Kidney tubule cell (primary cell): Measurements from ENCODE around the gene SLC19A1.

ENCODE experiments used
- DNase-seq: peaks from one replicate; pipeline ENCODE4 v3.0.0-alpha.2; 2018; ENCODE audit warnings: low spot score

The SLC19A1 gene

GRCh38 chr21:45467221-45467779 is 74.9 kb downstream of the SLC19A1 start:
- DNase-seq = peak; percentile 59

GRCh38 chr21:45466330-45467220 is 75.7 kb downstream of the SLC19A1 start:
- DNase-seq = no peak

GRCh38 chr21:45465611-45466329 is 76.5 kb downstream of the SLC19A1 start:
- no peak for DNase-seq

- DNase-seq = no peak
Observed at GRCh38 chr21:45465105-45465504, 77.1 kb downstream of the SLC19A1 start.

- DNase-seq = no peak
Observed at GRCh38 chr21:45464309-45464708, 77.9 kb downstream of the SLC19A1 start.

DNA sequence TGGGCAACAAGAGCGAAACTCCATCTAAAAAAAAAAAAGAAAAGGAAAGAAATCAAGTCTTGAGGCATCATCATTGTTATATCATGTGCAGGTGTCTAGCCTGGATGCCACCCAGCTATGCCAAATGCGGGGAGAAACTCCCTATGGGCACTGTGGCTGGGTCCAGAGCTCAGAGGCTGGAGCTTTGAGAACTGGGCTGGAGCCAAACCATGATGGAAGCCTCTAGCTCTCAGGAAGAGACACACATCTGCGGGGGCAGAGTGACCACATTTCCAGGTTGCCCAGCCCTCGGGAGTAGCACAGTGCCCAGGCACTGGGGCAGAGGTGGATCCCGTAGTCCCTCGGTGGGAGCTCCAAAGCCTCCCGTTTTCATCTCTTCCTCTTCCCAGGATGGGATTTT is 78.4 kb downstream of the SLC19A1 start:
- DNase-seq = no peak

DNA sequence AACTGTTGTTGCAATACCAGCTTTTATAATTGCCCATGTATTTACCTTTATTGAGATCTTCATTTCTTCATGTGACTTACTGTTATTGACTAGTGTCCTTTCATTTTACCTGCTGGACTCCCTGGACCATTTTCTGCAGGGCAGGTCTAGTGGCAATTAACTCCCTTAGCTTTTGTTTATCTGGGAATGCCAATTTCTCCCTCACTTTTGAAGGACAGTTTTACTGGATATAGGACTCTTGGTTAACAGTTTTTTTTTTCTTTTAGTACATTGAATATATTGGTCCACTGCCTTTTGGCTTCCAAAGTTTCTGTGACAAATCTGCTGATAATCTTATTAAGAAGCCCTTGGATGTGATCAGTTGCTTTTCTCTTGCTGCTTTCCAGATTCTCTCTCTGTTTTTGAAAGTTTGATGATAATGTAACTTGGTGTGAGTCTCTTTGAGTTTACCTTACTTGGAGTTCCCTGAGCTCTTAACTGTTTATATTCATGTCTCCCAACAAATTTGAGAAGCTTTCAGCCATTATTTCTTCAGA is 80.4 kb downstream of the SLC19A1 start:
- no peak for DNase-seq

GRCh38 chr21:45461369-45461750 is 80.9 kb downstream of the SLC19A1 start:
- DNase-seq = no peak

- peak; percentile 85 for DNase-seq
Observed at GRCh38 chr21:45460611-45461368, 81.5 kb downstream of the SLC19A1 start.

DNA sequence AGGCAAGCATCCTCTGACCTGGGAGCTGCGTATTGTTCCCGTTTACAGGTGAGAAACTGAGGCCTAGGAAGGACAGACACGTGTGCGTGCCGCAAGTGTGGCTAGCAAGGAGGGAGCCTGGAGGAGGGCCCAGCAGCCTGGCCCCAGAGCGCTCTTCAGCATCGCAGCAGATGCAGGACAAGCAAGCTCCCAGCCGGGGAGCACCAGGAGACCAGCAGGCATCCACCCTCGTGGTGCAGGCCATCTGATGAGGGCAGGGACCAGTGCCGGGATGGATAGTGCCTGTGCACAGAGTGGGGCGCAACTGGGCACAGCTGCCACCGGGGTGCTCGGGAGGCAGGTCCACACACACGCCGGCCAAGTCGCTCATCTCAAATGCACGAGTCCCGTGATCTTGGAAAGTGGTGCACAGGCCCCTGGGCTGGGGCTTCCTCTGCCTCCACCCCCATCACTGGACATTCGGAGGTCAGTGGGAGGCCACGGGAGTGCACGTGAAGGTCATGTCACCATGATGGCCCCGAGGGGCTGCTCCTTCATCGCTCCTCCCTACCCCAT is 82.2 kb downstream of the SLC19A1 start:
- DNase-seq = no peak

DNA sequence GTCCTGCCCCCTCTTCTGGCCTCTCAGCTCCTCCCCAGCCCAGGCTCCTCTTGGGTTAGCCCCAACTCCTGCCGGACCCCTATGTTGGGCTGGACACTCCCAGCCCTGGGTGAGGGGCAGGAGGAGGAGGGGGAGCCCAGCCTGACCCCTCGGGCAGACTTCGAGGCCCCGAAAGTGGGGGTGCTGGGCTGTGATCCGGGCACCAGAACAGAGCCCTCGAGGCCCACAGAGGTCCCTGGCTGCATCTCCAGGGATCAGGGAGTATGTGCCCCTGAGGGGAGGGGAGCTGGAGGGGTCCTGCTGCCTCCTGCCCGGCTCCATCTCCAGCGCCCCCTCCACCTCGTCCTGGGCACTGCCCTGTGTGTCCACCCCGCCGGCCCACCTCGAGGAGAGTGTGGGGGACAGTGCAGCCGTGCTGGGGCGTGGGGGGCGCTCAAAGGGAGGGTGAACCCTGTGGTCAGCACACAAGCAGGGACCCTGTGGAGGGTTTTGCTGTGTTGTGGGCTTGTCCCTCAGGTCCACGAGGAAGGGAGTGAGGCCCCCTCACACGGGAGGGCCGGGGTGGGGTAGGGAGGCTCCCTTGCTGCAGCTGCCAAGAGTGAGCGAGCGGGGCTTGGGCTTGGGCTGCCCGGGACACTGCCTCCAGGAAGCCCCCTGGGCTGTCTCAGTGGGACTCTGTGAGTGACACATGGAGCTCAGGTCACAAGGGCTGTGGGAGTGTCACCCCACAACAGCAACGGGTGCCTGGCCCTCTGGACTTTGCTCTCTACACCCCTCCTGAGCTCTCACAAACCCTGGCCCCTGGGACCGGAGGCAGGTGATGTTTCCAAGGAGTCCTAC is 82.8 kb downstream of the SLC19A1 start:
- no peak for DNase-seq

DNA sequence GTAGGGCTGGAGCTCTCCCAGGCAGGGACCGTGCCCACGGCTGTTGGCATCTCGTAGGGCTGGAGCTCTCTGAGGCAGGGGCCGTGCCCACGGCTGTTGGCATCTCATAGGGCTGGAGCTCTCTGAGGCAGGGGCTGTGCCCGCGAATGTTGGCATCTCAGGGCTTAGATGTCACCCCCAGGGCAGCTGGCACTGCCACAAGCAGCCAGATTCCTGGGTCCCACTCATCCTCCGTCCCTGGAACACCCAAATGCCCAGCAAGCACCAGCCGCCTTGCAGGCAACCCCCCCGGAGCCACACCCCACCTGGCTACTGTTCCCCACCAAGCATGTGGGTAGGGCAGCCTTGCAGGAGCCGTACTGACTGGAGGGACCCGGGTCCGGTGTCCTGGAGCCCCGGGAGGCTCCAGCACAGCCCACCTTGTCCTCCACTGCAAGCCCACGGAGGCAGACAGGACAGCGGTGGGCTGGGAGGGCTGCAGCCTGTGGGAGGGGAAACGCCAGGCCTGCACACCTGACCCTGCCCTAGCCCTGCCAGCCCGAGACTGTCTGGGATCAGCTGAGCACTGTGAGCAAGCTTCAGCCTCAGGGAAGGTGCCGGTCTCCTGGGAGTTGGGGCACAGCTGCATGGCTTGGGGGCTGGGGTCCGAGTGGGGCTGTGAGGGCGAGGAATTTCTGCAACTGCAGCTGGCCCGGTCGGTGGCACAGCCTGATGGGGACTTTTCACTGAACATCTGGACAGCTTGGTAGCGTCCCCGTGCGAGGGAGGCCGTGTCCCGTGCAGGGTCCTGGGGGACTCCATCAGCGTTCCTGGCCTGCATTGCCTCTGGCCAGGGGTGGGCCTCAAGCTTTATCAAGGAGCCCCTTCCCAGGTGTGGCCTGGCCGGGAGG is 83.7 kb downstream of the SLC19A1 start:
- DNase-seq = no peak

DNA sequence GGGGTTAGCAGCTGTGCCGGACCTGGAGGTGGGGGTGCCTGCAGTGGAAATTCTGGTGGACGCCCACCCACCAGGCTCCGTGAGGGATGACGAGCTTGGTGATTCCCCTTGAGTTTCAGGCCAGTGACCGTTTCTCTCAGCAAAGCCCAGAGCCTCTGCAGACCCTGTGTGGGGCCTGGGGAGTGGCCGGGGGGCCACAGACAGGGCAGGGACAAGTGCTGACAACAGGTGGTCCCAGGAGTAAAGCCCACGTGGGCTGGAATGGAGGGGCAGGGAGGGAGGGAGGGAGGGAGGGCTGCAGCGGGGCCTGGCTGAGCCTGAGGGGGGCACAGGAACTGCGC is 84.4 kb downstream of the SLC19A1 start:
- DNase-seq = no peak

DNA sequence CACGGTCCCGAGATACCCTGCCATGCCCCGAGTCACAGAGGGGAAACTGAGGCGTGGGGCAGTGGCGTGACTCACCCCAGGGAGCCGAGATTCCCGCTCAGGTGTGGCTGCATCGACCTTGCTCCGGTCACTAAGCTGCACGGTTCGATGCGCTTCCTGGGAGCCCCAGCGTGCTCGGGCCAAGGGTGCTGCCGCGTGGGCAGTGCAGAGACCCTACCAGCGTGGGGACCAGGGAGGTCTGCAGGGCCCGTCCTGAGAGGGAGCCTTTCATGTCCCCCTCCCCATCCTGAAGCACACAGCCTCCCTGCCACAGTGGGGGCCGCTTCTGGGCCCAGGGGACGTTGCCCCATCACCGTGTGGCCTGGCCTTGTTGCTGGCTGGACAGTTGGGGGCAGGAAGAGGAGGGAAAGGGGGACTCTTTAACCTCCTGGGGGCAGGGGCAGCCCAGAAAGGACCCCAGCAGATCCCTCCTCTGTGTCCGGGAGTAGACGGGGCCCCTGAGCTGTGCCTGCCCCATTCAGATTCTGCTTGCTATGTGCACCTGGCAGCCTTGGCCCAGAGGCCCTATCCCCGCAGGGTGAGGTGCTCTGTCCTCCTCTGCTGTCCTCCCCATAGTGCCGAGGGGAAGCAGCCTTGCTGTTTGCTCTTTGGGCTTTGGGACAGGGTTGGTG is 84.9 kb downstream of the SLC19A1 start:
- no peak for DNase-seq

DNA sequence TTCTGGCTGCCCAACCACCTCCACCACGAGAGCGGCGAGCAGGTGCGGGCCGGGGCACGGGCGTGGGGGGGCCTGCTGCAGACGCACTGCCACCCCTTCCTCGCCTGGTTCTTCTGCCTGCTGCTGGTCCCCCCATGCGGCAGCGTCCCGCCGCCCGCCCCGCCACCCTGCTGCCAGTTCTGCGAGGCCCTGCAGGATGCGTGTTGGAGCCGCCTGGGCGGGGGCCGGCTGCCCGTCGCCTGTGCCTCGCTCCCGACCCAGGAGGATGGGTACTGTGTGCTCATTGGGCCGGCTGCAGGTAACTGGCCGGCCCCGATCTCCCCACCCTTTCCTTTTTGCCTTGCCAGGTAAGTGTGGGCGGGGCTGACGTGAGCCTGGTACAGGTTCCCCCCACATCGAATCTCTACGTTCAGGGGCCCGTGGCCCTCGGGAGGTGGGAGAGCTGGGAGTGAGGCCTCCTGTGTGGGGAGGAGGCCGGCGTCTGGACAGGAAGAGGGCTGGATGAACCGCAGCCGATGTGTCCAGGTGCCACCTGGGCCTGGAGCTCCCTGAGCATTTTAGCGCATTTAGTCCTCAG is 85.6 kb downstream of the SLC19A1 start:
- no peak for DNase-seq

- DNase-seq = no peak
Observed at GRCh38 chr21:45455674-45456583, 86.3 kb downstream of the SLC19A1 start.

DNA sequence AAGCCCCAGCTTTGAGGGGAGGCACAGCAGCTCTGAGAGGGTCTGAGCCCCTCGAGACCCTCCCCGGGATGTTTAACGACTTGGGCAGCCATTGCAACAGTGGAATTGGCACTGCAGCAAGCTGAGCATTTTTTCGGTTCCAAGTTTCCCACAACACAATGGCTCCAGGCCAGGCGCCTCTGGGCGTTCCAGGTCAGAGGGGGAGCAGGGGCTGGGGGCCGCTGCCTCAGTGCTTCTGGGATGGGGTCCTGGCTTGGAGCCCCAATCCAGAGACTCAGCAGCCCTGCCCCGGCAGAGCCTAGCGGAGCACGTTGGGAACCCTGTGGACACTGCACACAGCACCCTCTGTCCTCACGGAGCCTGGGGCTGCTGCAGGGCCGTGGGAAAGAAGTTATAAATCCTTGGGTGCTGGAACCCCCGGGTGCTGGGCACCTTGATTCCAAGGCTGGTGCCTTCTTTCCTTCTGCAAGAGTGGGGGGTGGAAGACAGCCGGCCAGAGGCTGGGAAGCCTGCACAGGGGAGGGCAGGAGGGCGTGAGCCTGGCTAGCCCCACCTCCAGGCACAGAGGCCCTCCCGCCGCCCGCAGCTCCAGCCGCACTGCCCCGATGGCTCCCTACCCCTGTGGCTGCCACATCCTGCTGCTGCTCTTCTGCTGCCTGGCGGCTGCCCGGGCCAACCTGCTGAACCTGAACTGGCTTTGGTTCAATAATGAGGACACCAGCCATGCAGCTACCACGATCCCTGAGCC is 87.1 kb downstream of the SLC19A1 start:
- peak; percentile 80 for DNase-seq
